ENCODE results near the gene PLP2.
"Not testable (repeated sequence)": the region's sequence is repeated elsewhere in the genome, so short reads cannot be mapped to it uniquely, and the experiment has no call there.

GRCh38 chrX:49173544-49173943 is 1.8 kb downstream of the PLP2 start:
- TF ChIP-seq EZH2phosphoT487 (IDR thresholded peaks at IDR 0.05; ENCODE audit: low read depth, severe bottlenecking, unreplicated experiment); CTCF (IDR thresholded peaks at IDR 0.05; ENCODE audit: poor library complexity): not testable (repeated sequence)
